ENCODE measurements around the gene OR6B1. TPM values are rescaled to one million over a fixed set of nuclear protein-coding genes. Genes with fewer than 3 reads are reported as not detected.

The OR6B1 gene
- total and polyA plus RNA-seq, 12 donors: under 0.01 TPM; not detected in 11

GRCh38 chr7:143987513-143987912 lies 12.6 kb upstream of the OR6B1 start:
- no peaks in the 10 kb centered on the region for H3K36me3 ChIP-seq (replicated peaks in 1 of 2)
- H3K9me3 ChIP-seq (replicated peaks in 1 of 3): no peaks in the 10 kb centered on the region
- intact Hi-C loops (cut with DNase I): no loop called here
- TF ChIP-seq CTCF (IDR thresholded peaks at IDR 0.05) (no peak), POLR2A (IDR thresholded peaks at IDR 0.05) (no peak)
- no peak overlapping the region for H3K4me3 ChIP-seq
- H3K27me3 ChIP-seq: no peaks in the 10 kb centered on the region
- H3K27ac ChIP-seq: no peak overlapping the region
- no peak for DNase-seq
- peaks cover 0 to 20% of the 10 kb centered on the region in 2 donors for H3K4me1 ChIP-seq (replicated peaks in 1 of 2)

DNA sequence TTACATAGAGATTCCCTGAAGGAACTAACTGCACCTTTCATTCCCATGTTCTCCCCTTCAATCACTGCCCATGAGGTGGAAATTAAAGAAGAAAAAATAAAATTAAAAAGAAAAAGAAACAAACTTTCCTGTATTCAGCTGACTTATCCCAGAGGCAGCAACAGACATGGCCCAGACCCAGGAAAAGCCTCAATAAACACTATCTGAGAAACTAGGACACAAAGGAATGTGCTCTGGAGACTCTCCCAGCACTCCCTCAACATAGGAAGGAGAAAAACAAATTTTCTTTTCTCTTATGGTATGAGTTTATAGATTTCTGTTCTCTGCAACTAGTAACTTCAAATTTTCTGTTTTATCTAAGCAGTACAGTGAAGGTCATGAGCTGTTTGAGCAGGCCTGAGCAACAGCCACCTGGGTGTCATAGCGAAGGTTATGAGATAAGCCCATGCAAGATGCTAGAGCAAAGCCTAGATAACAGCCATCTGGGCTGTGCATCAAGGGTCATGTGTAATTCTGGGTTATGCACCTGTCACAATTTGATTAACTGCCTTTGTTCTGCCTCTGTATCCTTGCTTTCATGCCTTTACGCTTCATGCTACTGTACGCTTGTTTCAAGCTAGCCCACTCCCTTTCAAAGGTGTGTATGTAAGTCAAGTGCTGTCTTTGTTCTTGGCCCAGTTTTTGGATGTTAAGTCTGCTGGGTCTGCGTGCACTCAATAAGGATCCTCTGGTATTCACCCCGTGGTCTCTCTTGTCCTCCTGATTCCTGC lies 11.0 kb upstream of the OR6B1 start:
- no peak for TF ChIP-seq CTCF (IDR thresholded peaks at IDR 0.05)
- TF ChIP-seq POLR2A (IDR thresholded peaks at IDR 0.05): no peak
- WGBS, 4 donors: 55 to 69% (median 59%) methylated on average over 5 of the region's 5 CpGs
- Histone ChIP-seq H3K36me3 (replicated peaks in 1 of 2) (no peaks in the 10 kb centered on the region), H3K27ac (peak overlapping the region in 3 of 5 donors; percentile 23 to 42 (median 30)), H3K9me3 (replicated peaks in 1 of 3) (no peaks in the 10 kb centered on the region), H3K4me3 (no peak overlapping the region), H3K27me3 (no peaks in the 10 kb centered on the region), H3K4me1 (replicated peaks in 1 of 2) (peaks cover 0 to 20% of the 10 kb centered on the region in 2 donors)
- intact Hi-C loops (cut with DNase I): no loop called here
- DNase-seq: peak in 6 of 7 donors; percentile 55 to 81 (median 69)

DNA sequence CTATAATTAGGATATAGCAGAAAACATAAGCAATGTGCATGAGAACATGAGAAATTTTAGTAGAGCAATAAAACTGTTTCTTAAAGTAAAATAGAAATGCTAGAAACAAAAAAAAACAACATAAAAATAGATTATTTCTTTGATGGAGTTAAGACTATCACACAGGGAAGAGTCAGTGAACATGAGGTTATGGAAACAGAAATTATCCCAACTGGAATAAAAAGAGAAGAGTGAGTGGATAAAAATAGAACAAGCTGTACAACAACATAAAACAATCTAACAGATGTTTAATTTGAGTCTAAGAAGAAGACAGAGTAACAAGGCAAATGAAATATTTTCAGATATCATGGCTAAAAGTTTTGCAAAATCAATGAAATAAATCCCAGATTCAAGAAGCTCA lies 7.5 kb upstream of the OR6B1 start:
- H3K36me3 ChIP-seq (replicated peaks in 1 of 2): no peaks in the 10 kb centered on the region
- H3K9me3 ChIP-seq (replicated peaks in 1 of 3): no peaks in the 10 kb centered on the region
- H3K4me1 ChIP-seq (replicated peaks in 1 of 2): peaks cover 0 to 16% of the 10 kb centered on the region in 2 donors
- H3K27me3 ChIP-seq: no peaks in the 10 kb centered on the region
- DNase-seq: no peak
- TF ChIP-seq POLR2A (IDR thresholded peaks at IDR 0.05): no peak
- no peak for TF ChIP-seq CTCF (IDR thresholded peaks at IDR 0.05)
- H3K4me3 ChIP-seq: no peak overlapping the region
- intact Hi-C loops (cut with DNase I): no loop called here
- H3K27ac ChIP-seq: no peak overlapping the region

DNA sequence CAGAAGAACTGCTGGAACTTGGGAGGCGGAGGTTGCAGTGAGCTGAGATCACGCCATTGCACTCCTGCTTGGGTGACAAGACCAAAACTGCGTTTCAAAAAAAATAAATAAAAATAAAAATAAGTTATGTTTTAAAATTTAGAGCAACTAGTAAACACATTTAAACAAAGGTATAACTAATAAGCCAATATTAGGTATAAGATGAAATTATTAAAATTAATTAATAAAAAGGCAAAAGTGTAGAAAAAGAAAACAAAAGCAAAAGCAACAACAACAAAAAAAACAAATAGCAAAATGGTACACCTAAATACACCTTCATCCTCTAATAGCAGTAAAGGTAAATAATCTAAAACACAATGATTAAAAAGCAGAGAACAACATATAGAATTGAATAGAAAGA lies 6.2 kb upstream of the OR6B1 start:
- no peak for TF ChIP-seq CTCF (IDR thresholded peaks at IDR 0.05)
- TF ChIP-seq POLR2A (IDR thresholded peaks at IDR 0.05): no peak
- Histone ChIP-seq H3K27ac (no peak overlapping the region), H3K4me1 (replicated peaks in 1 of 2) (peaks cover 0 to 4% of the 10 kb centered on the region in 2 donors), H3K4me3 (no peak overlapping the region), H3K9me3 (replicated peaks in 1 of 3) (no peaks in the 10 kb centered on the region), H3K36me3 (replicated peaks in 1 of 2) (no peaks in the 10 kb centered on the region), H3K27me3 (no peaks in the 10 kb centered on the region)
- intact Hi-C loops (cut with DNase I): no loop called here
- 88 to 96% (median 92%) methylated on average over 3 of the region's 3 CpGs for WGBS, 4 donors
- DNase-seq: no peak
